GM12878 (cell line): Measurements from ENCODE around the gene JAG1. TPM values are rescaled to one million over a fixed set of nuclear protein-coding genes. Genes with fewer than 3 reads are reported as not detected.

Experiments used
- ATAC-seq: fragments of 200-7000 bp; cut with Tn5 transposase; 3 replicates; pipeline ENCODE4 v1.9.1; 2020; ENCODE audit warnings: mild to moderate bottlenecking, moderate library complexity
- BruUV-seq: library from RNA; stranded (reverse); fragments of 400-500 nt; replicated peaks from 2 replicates; lab custom pipeline; 2021; lab: Mats Ljungman, UMichigan
- CTCF ChIA-PET: fragments of 300-600 bp; sonication (Branson Sonifier 250); formaldehyde crosslinking; extraction: SDS; loops from one replicate; lab custom pipeline; 2021; ENCODE audit warnings: inconsistent platforms; lab: Yijun Ruan, JAX
- POLR2A ChIA-PET: fragments of 350-600 bp; formaldehyde crosslinking; extraction: SDS; loops from one replicate; lab custom pipeline; 2021; ENCODE audit warnings: inconsistent platforms; lab: Charles Lee
- RAD21 ChIA-PET: fragments of 300-600 bp; sonication (Branson Sonifier 250); formaldehyde crosslinking; loops from one replicate; lab custom pipeline; 2023; ENCODE audit warnings: antibody characterized with exemption; ENCODE audit not compliant: unreplicated experiment; lab: Charles Lee
- SMC1A ChIA-PET: fragments of 300-600 bp; sonication (Branson Sonifier 250); formaldehyde crosslinking; loops from one replicate; lab custom pipeline; 2023; ENCODE audit not compliant: unreplicated experiment, uncharacterized antibody; lab: Charles Lee
- DNase-seq: peaks from one replicate; pipeline ENCODE4 v3.0.0-alpha.2; 2011; ENCODE audit warnings: low read depth, low spot score
- FAIRE-seq: peaks from 3 replicates; lab custom pipeline; 2011; peaks lifted over from hg19 to GRCh38; lab: Jason Lieb, UNC
- H2AFZ ChIP-seq: 2 replicates; pipeline ENCODE4 v1.6.0; 2011; ENCODE audit warnings: low read depth, low read length, control low read depth; ENCODE audit not compliant: control insufficient read depth
- H3K27ac ChIP-seq: 2 replicates; pipeline ENCODE4 v1.5.1; 2011; ENCODE audit warnings: control low read depth; ENCODE audit not compliant: control insufficient read depth, insufficient read depth
- H3K27me3 ChIP-seq, 2 experiments: replicated peaks in 1 of 2; 2 replicates each; pipeline versions ENCODE4 v1.6.0 to v1.6.1; 2011; ENCODE audit warnings: low read length in 1 of 2; ENCODE audit not compliant: control insufficient read depth in 2 of 2, insufficient read depth in 2 of 2
- H3K36me3 ChIP-seq, 2 experiments: 2 replicates each; pipeline ENCODE4 v1.5.1; 2011; ENCODE audit warnings: low read length in 1 of 2; ENCODE audit not compliant: control insufficient read depth in 2 of 2, insufficient read depth in 2 of 2
- H3K4me1 ChIP-seq: 2 replicates; pipeline ENCODE4 v1.6.1; 2011; ENCODE audit warnings: mild to moderate bottlenecking, low read length, moderate library complexity, mixed read lengths; ENCODE audit not compliant: control insufficient read depth, insufficient read depth
- H3K4me2 ChIP-seq: 2 replicates; pipeline ENCODE4 v1.6.0; 2011; ENCODE audit warnings: control low read depth; ENCODE audit not compliant: control insufficient read depth, insufficient read depth
- H3K4me3 ChIP-seq: fragments of 200-600 bp; sonication (generic); 2 replicates; pipeline ENCODE4 v1.5.1; 2016
- H3K79me2 ChIP-seq: 2 replicates; pipeline ENCODE4 v1.6.0; 2011; ENCODE audit warnings: low read length; ENCODE audit not compliant: control insufficient read depth, insufficient read depth
- H3K9ac ChIP-seq: 2 replicates; pipeline ENCODE4 v1.8.0; 2011; ENCODE audit warnings: low read length, control low read depth, mixed read lengths; ENCODE audit not compliant: control insufficient read depth, insufficient read depth
- H3K9me3 ChIP-seq: replicated peaks from 3 replicates; pipeline ENCODE4 v1.5.1; 2011; ENCODE audit warnings: mild to moderate bottlenecking, low read length; ENCODE audit not compliant: control insufficient read depth, insufficient read depth
- H4K20me1 ChIP-seq: 2 replicates; pipeline ENCODE4 v1.6.0; 2011; ENCODE audit not compliant: control insufficient read depth, insufficient read depth
- HSF1 ChIP-seq: fragments of 150-350 bp; IDR thresholded peaks from 2 replicates; pipeline ENCODE4 v1.6.1; 2014; ENCODE audit warnings: mild to moderate bottlenecking, low read depth, low read length
- LARP7 ChIP-seq: fragments of 450-650 bp; IDR thresholded peaks from 2 replicates; pipeline ENCODE4 v1.6.1; 2017; ENCODE audit warnings: mild to moderate bottlenecking
- NR2F1 ChIP-seq: fragments of 450-650 bp; conservative IDR thresholded peaks from 2 replicates; pipeline ENCODE4 v1.6.1; 2017; ENCODE audit warnings: mild to moderate bottlenecking
- RAD51 ChIP-seq: fragments of 450-650 bp; IDR thresholded peaks from 2 replicates; pipeline ENCODE4 v1.6.1; 2016; ENCODE audit warnings: moderate library complexity, mild to moderate bottlenecking, inconsistent platforms
- REST ChIP-seq: IDR thresholded peaks from 2 replicates; pipeline ENCODE4 v1.6.1; 2012; ENCODE audit warnings: mild to moderate bottlenecking, low read depth, low read length
- SMAD1 ChIP-seq: fragments of 450-650 bp; IDR thresholded peaks from 2 replicates; pipeline ENCODE4 v1.6.1; 2018; ENCODE audit warnings: mild to moderate bottlenecking, low read depth; ENCODE audit not compliant: partially characterized antibody
- TAF1 ChIP-seq: IDR thresholded peaks from 2 replicates; pipeline ENCODE4 v1.6.1; 2011; ENCODE audit warnings: mild to moderate bottlenecking, low read depth, low read length, borderline replicate concordance
- YBX1 ChIP-seq: fragments of 450-650 bp; IDR thresholded peaks from 2 replicates; pipeline ENCODE4 v1.6.1; 2016; ENCODE audit warnings: antibody characterized with exemption
- WGBS: methylation state at CpG from one replicate; pipeline ENCODE4 v1.1.6; 2016; ENCODE audit warnings: low lambda C conversion rate; ENCODE audit not compliant: insufficient replicate concordance, insufficient coverage; ENCODE audit errors: missing lambda C conversion rate; 5-methylcytosine and 5-hydroxymethylcytosine counted together
- in situ Hi-C: fragments of 300-500 bp; cut with MboI; formaldehyde crosslinking; loops from 9 replicates; pipeline ENCODE4 v1.14.3; 2018; ENCODE audit warnings: mixed read lengths
- intact Hi-C: fragments of 100-400 bp; cut with micrococcal nuclease; formaldehyde crosslinking; loops from one replicate; pipeline ENCODE4 v1.14.2; 2022; ENCODE audit not compliant: unreplicated experiment
- polyA plus RNA-seq, 11 experiments: library from polyadenylated mRNA; depleted of rRNA in 4 of 11; unstranded in 6 of 11; stranded (reverse) in 5 of 11; fragments of >200 nt; fragmentation: Nextera tagmentation in 4 of 11; fragmentation: Illumina TruSeq in 1 of 11; extraction: Ambion mirVana in 4 of 11; extraction: Trizol in 1 of 11; gene quantifications; 1 replicate in 1 of 11; 2 replicates in 10 of 11; pipeline versions ENCODE4 v1.2.1 to v1.2.3, GENCODE V29; 2011 to 2016; ENCODE audit warnings: inconsistent platforms in 2 of 11, missing spikeins in 2 of 11, low read depth in 1 of 11
- total RNA-seq, 4 experiments: library from RNA; depleted of rRNA in 3 of 4; stranded (reverse); fragments of >200 nt in 3 of 4; fragmentation: Illumina TruSeq in 1 of 4; extraction: Trizol in 1 of 4; gene quantifications; 2 replicates each; pipeline versions ENCODE4 v1.2.1 to v1.2.3, GENCODE V29; 2013 to 2021

Gene JAG1
- total and polyA plus RNA-seq, 10 of the 15 experiments (the other 5 are each of a cell fraction or from before 2014, with no cell fraction given) = 0.66 to 6.9 (median 1.8) TPM

- DNase-seq (no peak), ATAC-seq (no peak), FAIRE-seq (no peak)
- Histone ChIP-seq H3K36me3 (peaks cover 0 to 2% of the 10 kb centered on the region in 2 experiments; a peak in 1 of 4 replicates), H2AFZ (no peak overlapping the region), H3K79me2 (no peaks in the 10 kb centered on the region), H3K27me3 (no peaks in the 10 kb centered on the region), H3K4me2 (no peak overlapping the region), H3K4me3 (no peak overlapping the region), H4K20me1 (no peaks in the 10 kb centered on the region), H3K9ac (no peak overlapping the region), H3K4me1 (no peaks in the 10 kb centered on the region), H3K27ac (no peak overlapping the region), H3K9me3 (no peaks in the 10 kb centered on the region)
- POLR2A ChIA-PET = no interaction called here
- TF ChIP-seq REST = no peak
- RAD21 ChIA-PET = no interaction called here
- no TSS peak for BruUV-seq
- in situ Hi-C loops (no loop called here), intact Hi-C loops (no loop called here)
- CTCF ChIA-PET = no interaction called here
- 83% methylated on average over 3 of the region's 3 CpGs for WGBS
- SMC1A ChIA-PET = no interaction called here
Measured at GRCh38 chr20:10616212-10616611, 57.6 kb downstream of the JAG1 start.

GRCh38 chr20:10613911-10614310, 59.9 kb downstream of the JAG1 start:
- H3K9ac ChIP-seq = no peak overlapping the region
- H3K27ac ChIP-seq = no peak overlapping the region
- ChIA-PET SMC1A (interaction anchor here (0.7 kb wide), 1 partner anchor 8 kb away, joined by 3 read pairs; no protein-coding TSS in a partner anchor), POLR2A (no interaction called here), CTCF (interaction anchor here (1.0 to 1.9 kb wide), 4 partner anchors 8 to 930 kb away, joined by 3 to 6 read pairs (median 5); no protein-coding TSS in a partner anchor), RAD21 (no interaction called here)
- H4K20me1 ChIP-seq = no peaks in the 10 kb centered on the region
- no peak overlapping the region for H3K4me3 ChIP-seq
- intact Hi-C loops (no loop called here), in situ Hi-C loops (no loop called here)
- ATAC-seq = no peak
- no peak for DNase-seq
- H3K9me3 ChIP-seq = no peaks in the 10 kb centered on the region
- H3K4me2 ChIP-seq = no peak overlapping the region
- BruUV-seq = no TSS peak
- no peaks in the 10 kb centered on the region for H3K4me1 ChIP-seq
- H3K27me3 ChIP-seq = no peaks in the 10 kb centered on the region
- 94% methylated on average over 18 of the region's 18 CpGs for WGBS
- no peak for FAIRE-seq
- H3K36me3 ChIP-seq = peaks cover 0 to 2% of the 10 kb centered on the region in 2 experiments; a peak in 1 of 4 replicates
- no peak overlapping the region for H2AFZ ChIP-seq
- no peak for TF ChIP-seq SMAD1
- TF ChIP-seq TAF1 = no peak
- no peak for TF ChIP-seq RAD51
- no peak for TF ChIP-seq NR2F1
- TF ChIP-seq LARP7 = no peak
- TF ChIP-seq YBX1 = no peak
- no peak for TF ChIP-seq HSF1
- H3K79me2 ChIP-seq = no peaks in the 10 kb centered on the region
